SK-MEL-5 (cell line): Measurements from ENCODE around the gene ABCG4. TPM values are rescaled to one million over a fixed set of nuclear protein-coding genes. Genes with fewer than 3 reads are reported as not detected.
A peak's percentile ranks its signal among the peaks of the same experiment; 100 is the strongest.
"Not testable (repeated sequence)": the region's sequence is repeated elsewhere in the genome, so short reads cannot be mapped to it uniquely, and the experiment has no call there.

Experiments used
- DNase-seq: peaks from one replicate; pipeline ENCODE4 v3.0.0-alpha.2; 2016; ENCODE audit warnings: low read depth, low spot score
- in situ Hi-C: cut with HindIII; loops from 2 replicates; pipeline ENCODE4 v1.10.0; 2016; ENCODE audit warnings: low sequenced_read_pairs, high pct_unique_total_duplicates, low pct_unique_long_range_greater_than_20kb
- total RNA-seq: library from RNA; depleted of rRNA; stranded (reverse); fragments of >200 nt; shearing (Covaris generic); gene quantifications from 2 replicates; pipeline ENCODE4 v1.2.3, GENCODE V29; 2014

The ABCG4 gene
- total RNA-seq, 1 experiment from 2014 or later = 0.05 TPM

- DNase-seq = no peak
- in situ Hi-C loops = no loop called here
These were observed 36.4 kb upstream of the ABCG4 start for GRCh38 chr11:119112314-119113020.

GRCh38 chr11:119113716-119114115 lies 35.1 kb upstream of the ABCG4 start:
- in situ Hi-C loops = no loop called here
- no peak for DNase-seq

- in situ Hi-C loops = no loop called here
- DNase-seq = no peak
These were observed 34.5 kb upstream of the ABCG4 start for GRCh38 chr11:119114351-119114750.

GRCh38 chr11:119115484-119116234 lies 33.2 kb upstream of the ABCG4 start:
- DNase-seq = no peak
- in situ Hi-C loops = no loop called here

GRCh38 chr11:119116235-119116594 lies 32.6 kb upstream of the ABCG4 start:
- no peak for DNase-seq
- in situ Hi-C loops = no loop called here

- no peak for DNase-seq
- in situ Hi-C loops = no loop called here
These were observed 32.3 kb upstream of the ABCG4 start for GRCh38 chr11:119116601-119117000.

- no peak for DNase-seq
- in situ Hi-C loops = no loop called here
These were observed 31.7 kb upstream of the ABCG4 start for GRCh38 chr11:119117004-119117706.

GRCh38 chr11:119118227-119118626 lies 30.6 kb upstream of the ABCG4 start:
- DNase-seq = no peak
- in situ Hi-C loops = no loop called here

GRCh38 chr11:119118946-119119345 lies 29.9 kb upstream of the ABCG4 start:
- no peak for DNase-seq
- in situ Hi-C loops = no loop called here

- in situ Hi-C loops = no loop called here
- DNase-seq = no peak
These were observed 28.2 kb upstream of the ABCG4 start for GRCh38 chr11:119120639-119121007.

GRCh38 chr11:119121008-119121810 lies 27.6 kb upstream of the ABCG4 start, which contains the start of gene HINFP:
TSS of gene HINFP (plus strand) at chr11:119121580. CDS start at chr11:119126945, 5,365 bp downstream.
- in situ Hi-C loops = no loop called here

GRCh38 chr11:119121811-119122124 lies 27.1 kb upstream of the ABCG4 start:
- no peak for DNase-seq
- in situ Hi-C loops = no loop called here

More at GRCh38 chr11:119121008-119121810, 27.6 kb upstream of the ABCG4 start, which contains the start of gene HINFP:
- DNase-seq = peak; percentile 97

GRCh38 chr11:119125821-119126220 lies 23.0 kb upstream of the ABCG4 start:
- in situ Hi-C loops = no loop called here
- DNase-seq = no peak

GRCh38 chr11:119126675-119127268 lies 22.1 kb upstream of the ABCG4 start:
- no peak for DNase-seq
- in situ Hi-C loops = no loop called here

- in situ Hi-C loops = no loop called here
- no peak for DNase-seq
These were observed 18.2 kb upstream of the ABCG4 start for GRCh38 chr11:119130662-119131061.

- in situ Hi-C loops = no loop called here
- peak; percentile 56 for DNase-seq
These were observed 14.4 kb upstream of the ABCG4 start for GRCh38 chr11:119134389-119134978.

- in situ Hi-C loops, DNase-seq: not testable (repeated sequence)
These were observed 9.6 kb upstream of the ABCG4 start for GRCh38 chr11:119139276-119139675.
